ENCODE results near the gene F8. TPM values are rescaled to one million over a fixed set of nuclear protein-coding genes. Genes with fewer than 3 reads are reported as not detected.

F8 gene
- total and polyA plus RNA-seq, 10 of the 15 experiments (the other 5 are each of a cell fraction or from before 2014, with no cell fraction given), result 3.0 to 8.1 (median 5.1) TPM

GRCh38 chrX:154797006-154797405 is 225.5 kb downstream of the F8 start (continued):
- TF ChIP-seq ZNF384 (IDR thresholded peaks at IDR 0.05; ENCODE audit: borderline replicate concordance, low read depth, low read length), result no peak
- no peak for TF ChIP-seq SPI1 (IDR thresholded peaks at IDR 0.05; ENCODE audit: borderline replicate concordance, insufficient read depth, low read depth, low read length)

DNA sequence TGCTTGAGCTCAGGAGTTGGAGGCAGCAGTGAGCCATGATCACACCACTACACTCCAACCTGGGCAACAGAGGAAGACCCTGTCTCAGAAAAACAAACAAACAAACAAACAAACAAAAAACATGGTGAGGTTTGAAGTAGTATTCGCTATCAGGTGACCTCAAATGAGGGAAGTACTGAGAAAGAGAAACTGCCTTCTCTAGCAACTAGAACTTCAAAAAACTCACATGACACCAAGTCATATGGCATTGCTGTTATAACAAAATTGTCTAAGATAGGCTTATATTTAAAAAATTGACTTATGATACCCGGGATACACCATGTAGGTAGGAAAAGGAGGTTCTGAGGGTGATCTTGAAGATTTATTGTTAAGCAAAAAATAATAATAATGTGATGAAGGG is 227.5 kb downstream of the F8 start:
- in situ Hi-C loops (cut with MboI), result no loop called here
- WGBS (ENCODE audit: insufficient coverage, insufficient replicate concordance, low lambda C conversion rate, missing lambda C conversion rate), result 22% methylated on average over 2 of the region's 2 CpGs
- POLR2A ChIA-PET, result no interaction called here
- no peaks in the 10 kb centered on the region for H3K4me1 ChIP-seq (ENCODE audit: control insufficient read depth, insufficient read depth, low read length)
- no peak overlapping the region for H3K27ac ChIP-seq (ENCODE audit: control insufficient read depth, insufficient read depth)
- RAD21 ChIA-PET (ENCODE audit: unreplicated experiment), result no interaction called here
- DNase-seq (ENCODE audit: low read depth, low spot score) (no peak), FAIRE-seq (no peak), ATAC-seq (no peak)
- H3K9ac ChIP-seq (ENCODE audit: control insufficient read depth, insufficient read depth, low read length), result no peak overlapping the region
- no peaks in the 10 kb centered on the region for H3K27me3 ChIP-seq (replicated peaks in 1 of 2; ENCODE audit: control insufficient read depth in 2 of 2, insufficient read depth in 2 of 2, low read length in 1 of 2)
- no peaks in the 10 kb centered on the region for H3K9me3 ChIP-seq (replicated peaks; ENCODE audit: control insufficient read depth, insufficient read depth, low read length)
- no peak overlapping the region for H2AFZ ChIP-seq (ENCODE audit: control insufficient read depth, low read depth, low read length)
- H3K4me2 ChIP-seq (ENCODE audit: control insufficient read depth, insufficient read depth), result no peak overlapping the region
- BruUV-seq (replicated peaks), result no TSS peak
- H3K4me3 ChIP-seq, result no peak overlapping the region
- intact Hi-C loops (cut with micrococcal nuclease; ENCODE audit: unreplicated experiment), result no loop called here
- no peaks in the 10 kb centered on the region for H4K20me1 ChIP-seq (ENCODE audit: control insufficient read depth, insufficient read depth)
- SMC1A ChIA-PET (ENCODE audit: uncharacterized antibody, unreplicated experiment), result no interaction called here
- no peak for TF ChIP-seq CHD2 (IDR thresholded peaks at IDR 0.05; ENCODE audit: borderline replicate concordance, low read depth, low read length)
- TF ChIP-seq ESRRA (IDR thresholded peaks at IDR 0.05; ENCODE audit: low read length), result no peak
- no peak for TF ChIP-seq IKZF2 (IDR thresholded peaks at IDR 0.05)
- H3K79me2 ChIP-seq (ENCODE audit: control insufficient read depth, insufficient read depth, low read length), result no peaks in the 10 kb centered on the region
- no peaks in the 10 kb centered on the region for H3K36me3 ChIP-seq (ENCODE audit: control insufficient read depth in 2 of 2, insufficient read depth in 2 of 2, low read length in 1 of 2)
- CTCF ChIA-PET, result interaction anchor here (0.8 kb wide), 1 partner anchor 46 kb away, joined by 3 read pairs; no protein-coding TSS in a partner anchor

GRCh38 chrX:154793084-154793795 is 229.3 kb downstream of the F8 start:
- H3K9ac ChIP-seq (ENCODE audit: control insufficient read depth, insufficient read depth, low read length), result no peak overlapping the region
- SMC1A ChIA-PET (ENCODE audit: uncharacterized antibody, unreplicated experiment), result no interaction called here
- no peak overlapping the region for H3K4me3 ChIP-seq
- FAIRE-seq, result no peak
- H3K27ac ChIP-seq (ENCODE audit: control insufficient read depth, insufficient read depth), result no peak overlapping the region
- BruUV-seq (replicated peaks), result no TSS peak
- H3K27me3 ChIP-seq (replicated peaks in 1 of 2; ENCODE audit: control insufficient read depth in 2 of 2, insufficient read depth in 2 of 2, low read length in 1 of 2), result no peaks in the 10 kb centered on the region
- no peaks in the 10 kb centered on the region for H3K36me3 ChIP-seq (ENCODE audit: control insufficient read depth in 2 of 2, insufficient read depth in 2 of 2, low read length in 1 of 2)
- CTCF ChIA-PET, result no interaction called here
- RAD21 ChIA-PET (ENCODE audit: unreplicated experiment), result no interaction called here
- POLR2A ChIA-PET, result no interaction called here
- H4K20me1 ChIP-seq (ENCODE audit: control insufficient read depth, insufficient read depth), result no peaks in the 10 kb centered on the region
- no peak overlapping the region for H3K4me2 ChIP-seq (ENCODE audit: control insufficient read depth, insufficient read depth)
- in situ Hi-C loops (cut with MboI), result no loop called here
- 75% methylated on average over 7 of the region's 7 CpGs for WGBS (ENCODE audit: insufficient coverage, insufficient replicate concordance, low lambda C conversion rate, missing lambda C conversion rate)
- no peaks in the 10 kb centered on the region for H3K9me3 ChIP-seq (replicated peaks; ENCODE audit: control insufficient read depth, insufficient read depth, low read length)
- DNase-seq (ENCODE audit: low read depth, low spot score), result no peak
- no peaks in the 10 kb centered on the region for H3K79me2 ChIP-seq (ENCODE audit: control insufficient read depth, insufficient read depth, low read length)
- ATAC-seq, result no peak
- intact Hi-C loops (cut with micrococcal nuclease; ENCODE audit: unreplicated experiment), result no loop called here
- H3K4me1 ChIP-seq (ENCODE audit: control insufficient read depth, insufficient read depth, low read length), result no peaks in the 10 kb centered on the region
- no peak overlapping the region for H2AFZ ChIP-seq (ENCODE audit: control insufficient read depth, low read depth, low read length)
- TF ChIP-seq ZBTB33 (IDR thresholded peaks at IDR 0.05), result no peak
